Hepatocyte (in vitro differentiated cells): Measurements from ENCODE around the gene DDX39A.

Experiments
- CTCF ChIP-seq: fragments of 200-600 bp; sonication (generic); IDR thresholded peaks from 2 replicates; pipeline ENCODE4 v1.5.1; 2016; ENCODE audit warnings: antibody characterized with exemption, mild to moderate bottlenecking; ENCODE audit not compliant: poor library complexity
- EZH2 ChIP-seq: fragments of 200-600 bp; sonication (generic); IDR thresholded peaks from 2 replicates; pipeline ENCODE4 v1.6.1; 2016; ENCODE audit warnings: antibody characterized with exemption, mild to moderate bottlenecking, borderline replicate concordance

GRCh38 chr19:14363183-14364097, 55.7 kb downstream of the DDX39A start:
- no peak for TF ChIP-seq CTCF
- no peak for TF ChIP-seq EZH2
